SK-N-SH (cell line): Measurements from ENCODE around the gene SEZ6L. TPM values are rescaled to one million over a fixed set of nuclear protein-coding genes. Genes with fewer than 3 reads are reported as not detected.
A peak's percentile ranks its signal among the peaks of the same experiment; 100 is the strongest.

ENCODE experiments used
- CTCF ChIA-PET: fragments of 300-600, 350-600 bp; formaldehyde crosslinking; extraction: SDS; loops from one replicate; lab custom pipeline; 2021; lab: Yijun Ruan, JAX
- POLR2A ChIA-PET: fragments of 350-600 bp; sonication (Branson Sonifier 250); formaldehyde crosslinking; extraction: SDS; loops from one replicate; lab custom pipeline; 2020; ENCODE audit warnings: antibody characterized with exemption, inconsistent platforms; lab: Yijun Ruan, JAX
- DNase-seq: peaks from one replicate; pipeline ENCODE4 v3.0.0; 2012
- H2AFZ ChIP-seq: fragments of 200-600 bp; sonication (generic); 2 replicates; pipeline ENCODE4 v1.8.1; 2016; ENCODE audit warnings: antibody characterized with exemption, mild to moderate bottlenecking, low read depth
- H3F3A ChIP-seq: fragments of 200-600 bp; sonication (generic); replicated peaks from 2 replicates; pipeline ENCODE3; 2016; ENCODE audit warnings: antibody characterized with exemption, mild to moderate bottlenecking; ENCODE audit not compliant: insufficient read depth
- H3K27ac ChIP-seq, 2 experiments: fragments of 200-500 bp in 1 of 2; fragments of 200-600 bp in 1 of 2; sonication (Bioruptor generic) in 1 of 2; sonication (generic), shearing (Covaris generic) in 1 of 2; 2 replicates each; pipeline versions ENCODE4 v1.5.1 to v1.6.1; 2014 to 2016; ENCODE audit warnings: low read depth in 2 of 2, inconsistent platforms in 1 of 2, low read length in 1 of 2, mild to moderate bottlenecking in 1 of 2, mixed read lengths in 1 of 2
- H3K27me3 ChIP-seq: fragments of 200-600 bp; sonication (generic), shearing (Covaris generic); 2 replicates; pipeline ENCODE4 v1.6.1; 2016; ENCODE audit warnings: mixed run types; ENCODE audit not compliant: insufficient read depth
- H3K36me3 ChIP-seq, 2 experiments: fragments of 200-500 bp in 1 of 2; fragments of 200-600 bp in 1 of 2; sonication (Bioruptor generic) in 1 of 2; sonication (generic) in 1 of 2; replicated peaks in 1 of 2; 2 replicates each; pipeline versions ENCODE3 to v1.5.1; 2014 to 2016; ENCODE audit warnings: low read length in 1 of 2, mild to moderate bottlenecking in 1 of 2; ENCODE audit not compliant: insufficient read depth in 2 of 2, control insufficient read depth in 1 of 2
- H3K4me1 ChIP-seq, 2 experiments: fragments of 200-500 bp in 1 of 2; fragments of 200-600 bp in 1 of 2; sonication (Bioruptor generic) in 1 of 2; sonication (generic), shearing (Covaris generic) in 1 of 2; 2 replicates each; pipeline versions ENCODE4 v1.5.1 to v1.6.1; 2014 to 2016; ENCODE audit warnings: low read depth in 1 of 2, low read length in 1 of 2, mixed run types in 1 of 2; ENCODE audit not compliant: insufficient read depth in 2 of 2, control insufficient read depth in 1 of 2
- H3K4me2 ChIP-seq: fragments of 200-600 bp; sonication (generic), shearing (Covaris generic); 2 replicates; pipeline ENCODE4 v1.6.1; 2017; ENCODE audit warnings: mixed run types
- H3K4me3 ChIP-seq, 2 experiments: fragments of 200-500 bp in 1 of 2; fragments of 200-600 bp in 1 of 2; sonication (Bioruptor generic) in 1 of 2; sonication (generic), shearing (Covaris generic) in 1 of 2; 2 replicates each; pipeline versions ENCODE4 v1.5.1 to v1.8.1; 2014 to 2016; ENCODE audit warnings: low read depth in 2 of 2, inconsistent platforms in 1 of 2, low read length in 1 of 2, mild to moderate bottlenecking in 1 of 2, mixed read lengths in 1 of 2, moderate library complexity in 1 of 2
- H3K79me2 ChIP-seq: fragments of 200-600 bp; sonication (generic); 2 replicates; pipeline ENCODE4 v1.8.1; 2017; ENCODE audit warnings: mild to moderate bottlenecking; ENCODE audit not compliant: insufficient read depth
- H3K9ac ChIP-seq: fragments of 200-600 bp; sonication (generic); 2 replicates; pipeline ENCODE4 v1.6.1; 2017; ENCODE audit warnings: mixed run types
- H3K9me2 ChIP-seq: fragments of 200-600 bp; sonication (generic); 2 replicates; pipeline ENCODE4 v1.6.1; 2017; ENCODE audit warnings: mixed run types
- H3K9me3 ChIP-seq: fragments of 200-600 bp; sonication (generic); 2 replicates; pipeline ENCODE4 v1.6.1; 2017; ENCODE audit warnings: mixed run types, mild to moderate bottlenecking, moderate library complexity
- H4K20me1 ChIP-seq: fragments of 200-600 bp; sonication (generic); 2 replicates; pipeline ENCODE4 v1.6.1; 2017; ENCODE audit warnings: mild to moderate bottlenecking, mixed run types; ENCODE audit not compliant: insufficient read depth
- CHD2 ChIP-seq: fragments of 150-350 bp; IDR thresholded peaks from 2 replicates; pipeline ENCODE4 v1.6.1; 2018; ENCODE audit warnings: low read length; ENCODE audit not compliant: partially characterized antibody
- ELF1 ChIP-seq: IDR thresholded peaks from 2 replicates; pipeline ENCODE4 v1.4.0; 2012
- EZH2phosphoT487 ChIP-seq: fragments of 200-600 bp; sonication (generic); IDR thresholded peaks from 2 replicates; pipeline ENCODE4 v1.6.1; 2017; ENCODE audit warnings: low read depth, mixed run types, mild to moderate bottlenecking, antibody characterized with exemption, moderate library complexity, borderline replicate concordance
- FOXJ3 ChIP-seq: sonication (generic); formaldehyde crosslinking; IDR thresholded peaks from 2 replicates; pipeline ENCODE4 v1.5.1; 2020; ENCODE audit warnings: mild to moderate bottlenecking, missing genetic modification reagents
- GATA2 ChIP-seq: sonication (generic); formaldehyde crosslinking; IDR thresholded peaks from 2 replicates; pipeline ENCODE4 v1.5.0; 2020; ENCODE audit warnings: mild to moderate bottlenecking, missing genetic modification reagents
- MAX ChIP-seq: IDR thresholded peaks from 2 replicates; pipeline ENCODE4 v1.4.0; 2012; ENCODE audit warnings: low read depth
- MXI1 ChIP-seq: IDR thresholded peaks from 2 replicates; pipeline ENCODE4 v1.6.1; 2012; ENCODE audit warnings: mild to moderate bottlenecking, low read depth, low read length, improper control_type of control experiment
- NFIC ChIP-seq: IDR thresholded peaks from 2 replicates; pipeline ENCODE4 v1.4.0; 2012; ENCODE audit warnings: borderline replicate concordance
- PBX3 ChIP-seq: IDR thresholded peaks from 2 replicates; pipeline ENCODE4; 2012
- POLR2AphosphoS5 ChIP-seq: IDR thresholded peaks from 2 replicates; pipeline ENCODE4 v1.6.1; 2012; ENCODE audit warnings: low read depth, low read length
- REST ChIP-seq: IDR thresholded peaks from 2 replicates; pipeline ENCODE4 v1.6.1; 2012; ENCODE audit warnings: mild to moderate bottlenecking, low read depth, low read length, moderate library complexity
- RFX5 ChIP-seq: IDR thresholded peaks from 2 replicates; pipeline ENCODE4 v1.6.1; 2012; ENCODE audit warnings: mild to moderate bottlenecking, improper control_type of control experiment, low read length
- RXRA ChIP-seq: IDR thresholded peaks from 2 replicates; pipeline ENCODE4 v1.4.0; 2012; ENCODE audit warnings: low read depth, mild to moderate bottlenecking, borderline replicate concordance
- USF1 ChIP-seq: IDR thresholded peaks from 2 replicates; pipeline ENCODE4 v1.4.0; 2012; ENCODE audit warnings: low read depth, borderline replicate concordance
- USF2 ChIP-seq: fragments of 150-350 bp; IDR thresholded peaks from 2 replicates; pipeline ENCODE4 v1.6.1; 2017; ENCODE audit warnings: antibody characterized with exemption, low read length, low read depth, borderline replicate concordance
- ZBTB33 ChIP-seq: IDR thresholded peaks from 2 replicates; pipeline ENCODE4 v1.4.0; 2012; ENCODE audit warnings: low read depth, borderline replicate concordance
- WGBS: methylation state at CpG from one replicate; pipeline ENCODE4 v1.1.6; 2017; ENCODE audit warnings: low lambda C conversion rate; 5-methylcytosine and 5-hydroxymethylcytosine counted together
- polyA plus RNA-seq, 3 experiments: library from polyadenylated mRNA; depleted of rRNA; stranded (reverse); fragments of >200 nt; gene quantifications; 2 replicates each; pipeline ENCODE4 v1.2.3, GENCODE V29; 2012

Gene SEZ6L
- polyA plus RNA-seq, 1 of the 3 experiments (the other 2 are of a cell fraction): 0.10 TPM

GRCh38 chr22:26168939-26169314 lies 335 bp upstream of the SEZ6L start:
- ChIA-PET CTCF (interaction anchor here (0.6 to 8.0 kb wide), 8 partner anchors 10 to 966 kb away, joined by 3 to 133 read pairs (median 3); no protein-coding TSS in a partner anchor), POLR2A (interaction anchor here (0.6 to 1.5 kb wide), 4 partner anchors 163 to 389 kb away, joined by 3 to 5 read pairs (median 4); no protein-coding TSS in a partner anchor)
- Histone ChIP-seq H3K36me3 (no peaks in the 10 kb centered on the region), H3K9me3 (no peaks in the 10 kb centered on the region), H2AFZ (no peak overlapping the region), H3K79me2 (no peaks in the 10 kb centered on the region), H3K27ac (peak overlapping the region in 1 of 2 experiments; percentile 66; a peak in 2 of 4 replicates), H3F3A (no peaks in the 10 kb centered on the region), H3K4me2 (peak overlapping the region; percentile 37; the same call in 1 of the 2 replicates), H3K4me1 (peaks cover 0 to 23% of the 10 kb centered on the region in 2 experiments; a peak in 2 of 4 replicates), H3K9ac (no peak overlapping the region), H4K20me1 (no peaks in the 10 kb centered on the region), H3K27me3 (0 out of 2 replicates have a peak, but pooled peaks cover 7% of the 10 kb centered on the region), H3K4me3 (peak overlapping the region in 1 of 2 experiments; percentile 51; a peak in 1 of 4 replicates), H3K9me2 (no peaks in the 10 kb centered on the region)
- WGBS: 8% methylated on average over 7 of the region's 15 CpGs
- DNase-seq: no peak
- no peak for TF ChIP-seq MAX
- TF ChIP-seq RXRA: no peak
- no peak for TF ChIP-seq ZBTB33
- TF ChIP-seq USF1: no peak
- TF ChIP-seq EZH2phosphoT487: no peak
- no peak for TF ChIP-seq FOXJ3
- no peak for TF ChIP-seq GATA2 (CRISPR knock-in tag)
- TF ChIP-seq POLR2AphosphoS5: no peak
- TF ChIP-seq RFX5: no peak
- TF ChIP-seq USF2: no peak
- no peak for TF ChIP-seq NFIC
- no peak for TF ChIP-seq REST
- no peak for TF ChIP-seq PBX3
- TF ChIP-seq MXI1: no peak
- no peak for TF ChIP-seq ELF1
- TF ChIP-seq CHD2: no peak
